Subcutaneous adipose tissue (tissue), 4 donors: ENCODE measurements around the gene UBALD1. TPM values are rescaled to one million over a fixed set of nuclear protein-coding genes. Genes with fewer than 3 reads are reported as not detected.

Source experiments
- CTCF ChIP-seq: fragments of 450-650 bp; IDR thresholded peaks from one replicate; pipeline ENCODE4 v1.5.1; 2016; ENCODE audit warnings: low read depth, mild to moderate bottlenecking, control low read depth, antibody characterized with exemption, moderate library complexity
- total RNA-seq, 4 donors: library from RNA; depleted of rRNA; stranded (reverse); fragments of >200 nt; gene quantifications; one replicate each; pipeline ENCODE4 v1.1.0, GENCODE V29; 2016

The UBALD1 gene
- total RNA-seq, 4 donors from 2014 or later = 1.7 to 7.0 (median 4.2) TPM

- TF ChIP-seq CTCF = no peak
Observed at GRCh38 chr16:4617880-4618279, 3.2 kb upstream of the UBALD1 start.

- no peak for TF ChIP-seq CTCF
Observed at GRCh38 chr16:4616047-4616811, 1.5 kb upstream of the UBALD1 start.

GRCh38 chr16:4615384-4616046, 827 bp upstream of the UBALD1 start:
- no peak for TF ChIP-seq CTCF

GRCh38 chr16:4613636-4614570, 785 bp downstream of the UBALD1 start:
- TF ChIP-seq CTCF = no peak

GRCh38 chr16:4612977-4613635, 1.6 kb downstream of the UBALD1 start:
- TF ChIP-seq CTCF = no peak

GRCh38 chr16:4612474-4612931, 2.2 kb downstream of the UBALD1 start:
- no peak for TF ChIP-seq CTCF
